22Rv1 (cell line): ENCODE data around the gene KDM4C.

ENCODE experiments used
- CTCF ChIP-seq: fragments of 450-650 bp; IDR thresholded peaks from 2 replicates; pipeline ENCODE4 v1.5.1; 2017; ENCODE audit warnings: mild to moderate bottlenecking
- ZFX ChIP-seq: fragments of 450-650 bp; IDR thresholded peaks from 2 replicates; pipeline ENCODE4 v1.6.1; 2017; ENCODE audit warnings: antibody characterized with exemption, borderline replicate concordance

- TF ChIP-seq CTCF (no peak), ZFX (no peak)
Measured at GRCh38 chr9:7153566-7153965, 395.8 kb downstream of the KDM4C start.
